ENCODE results near the gene ZFAND6.
"Not testable (repeated sequence)": the region's sequence is repeated elsewhere in the genome, so short reads cannot be mapped to it uniquely, and the experiment has no call there.

ZFAND6 gene

GRCh38 chr15:80058851-80059785 lies at the start of gene ZFAND6:
TSS of gene ZFAND6 (plus strand) at chr15:80059676. CDS start at chr15:80120345, 60,669 bp downstream.
- peak; percentile 97 for DNase-seq (ENCODE audit: low spot score)
- FAIRE-seq: peak; percentile 17

- DNase-seq (ENCODE audit: low spot score) (no peak), FAIRE-seq (no peak)
Measured at GRCh38 chr15:80010131-80010673, 49.3 kb upstream of the ZFAND6 start.

- FAIRE-seq; DNase-seq (ENCODE audit: low spot score): not testable (repeated sequence)
Measured at GRCh38 chr15:80011041-80011523, 48.4 kb upstream of the ZFAND6 start.

DNA sequence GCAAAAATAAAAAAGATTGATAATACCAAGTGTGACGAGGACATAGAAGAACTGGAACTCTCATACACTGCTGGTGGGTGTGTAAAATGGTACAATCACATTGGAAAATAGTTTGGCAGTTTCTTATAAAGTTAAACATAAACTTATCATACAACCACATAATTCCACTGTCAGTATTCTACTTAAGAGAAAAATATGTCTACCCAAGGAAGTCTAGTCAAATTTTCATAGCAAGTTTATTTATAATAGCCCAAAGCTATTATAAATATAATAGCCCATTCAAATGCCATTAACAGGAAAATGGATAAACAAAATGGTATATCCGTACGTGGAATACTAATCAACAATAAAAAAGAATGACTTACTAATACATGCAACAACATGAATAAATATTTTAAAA lies 47.9 kb upstream of the ZFAND6 start:
- FAIRE-seq (no peak), DNase-seq (ENCODE audit: low spot score) (no peak)

DNA sequence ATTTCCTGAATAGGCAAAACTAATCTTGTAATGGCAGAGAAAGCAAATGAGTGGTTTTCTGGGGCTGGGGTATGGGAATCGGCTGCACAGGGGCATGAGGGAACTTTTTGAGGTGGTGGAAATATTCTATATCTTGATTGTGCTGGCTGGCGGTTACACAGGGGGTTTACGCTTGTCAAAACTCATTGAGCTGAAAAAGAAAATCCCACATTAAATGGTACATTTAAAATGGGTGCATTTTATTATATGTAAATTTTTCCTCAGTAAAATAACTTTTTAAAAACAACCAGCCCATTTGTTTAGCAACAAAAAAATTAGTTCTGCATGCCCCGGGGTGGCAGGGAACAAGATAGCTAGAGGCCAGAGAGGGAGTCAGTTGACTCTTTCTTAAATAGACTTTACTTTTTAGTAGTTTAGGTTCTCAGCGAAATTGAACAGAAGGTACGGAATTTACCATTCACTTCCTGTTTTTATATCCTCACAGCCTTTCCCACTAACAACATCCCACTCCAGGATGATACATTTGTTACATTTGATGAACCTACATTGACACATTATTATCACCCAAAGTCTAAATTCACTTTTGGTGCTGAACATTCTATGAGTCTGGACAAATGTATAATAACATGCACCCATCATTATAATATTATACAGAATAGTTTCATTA lies 47.3 kb upstream of the ZFAND6 start:
- FAIRE-seq (no peak), DNase-seq (ENCODE audit: low spot score) (no peak)

GRCh38 chr15:80014186-80014585 lies 45.3 kb upstream of the ZFAND6 start:
- not testable (repeated sequence) for FAIRE-seq; DNase-seq (ENCODE audit: low spot score)

- FAIRE-seq: no peak
Measured at GRCh38 chr15:80015156-80015555, 44.3 kb upstream of the ZFAND6 start.

GRCh38 chr15:80016506-80016905 lies 43.0 kb upstream of the ZFAND6 start:
- not testable (repeated sequence) for FAIRE-seq; DNase-seq (ENCODE audit: low spot score)

More at GRCh38 chr15:80015156-80015555, 44.3 kb upstream of the ZFAND6 start:
- DNase-seq (ENCODE audit: low spot score): no peak

GRCh38 chr15:80017139-80017538 lies 42.3 kb upstream of the ZFAND6 start:
- not testable (repeated sequence) for DNase-seq (ENCODE audit: low spot score); FAIRE-seq

DNA sequence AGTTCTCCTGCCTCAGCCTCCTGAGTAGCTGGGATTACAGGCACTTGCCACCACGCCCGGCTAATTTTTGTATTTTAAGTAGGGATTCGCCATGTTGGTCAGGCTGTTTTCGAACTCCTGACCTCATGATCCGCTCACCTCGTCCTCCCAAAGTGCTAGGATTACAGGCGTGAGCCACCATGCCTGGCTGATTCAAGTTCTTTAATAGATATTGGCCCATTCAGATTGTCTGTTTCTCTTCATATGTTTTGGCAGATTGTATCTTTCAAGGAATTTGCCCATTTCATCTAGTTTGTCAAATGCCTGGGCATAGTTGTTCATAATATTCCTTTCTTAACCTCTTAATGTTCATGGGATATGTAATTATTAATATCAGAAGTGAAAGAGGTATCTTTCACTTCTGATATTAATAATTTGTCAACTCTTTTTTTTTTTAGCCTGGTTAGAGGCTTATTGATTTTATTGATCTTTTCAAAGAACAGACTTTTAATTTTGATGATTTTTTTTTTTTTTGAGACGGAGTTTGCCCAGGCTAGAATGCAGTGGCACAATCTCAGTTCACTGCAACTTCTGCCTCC lies 40.2 kb upstream of the ZFAND6 start:
- FAIRE-seq (no peak), DNase-seq (ENCODE audit: low spot score) (no peak)

- DNase-seq (ENCODE audit: low spot score); FAIRE-seq: not testable (repeated sequence)
Measured at GRCh38 chr15:80020149-80020548, 39.3 kb upstream of the ZFAND6 start.

DNA sequence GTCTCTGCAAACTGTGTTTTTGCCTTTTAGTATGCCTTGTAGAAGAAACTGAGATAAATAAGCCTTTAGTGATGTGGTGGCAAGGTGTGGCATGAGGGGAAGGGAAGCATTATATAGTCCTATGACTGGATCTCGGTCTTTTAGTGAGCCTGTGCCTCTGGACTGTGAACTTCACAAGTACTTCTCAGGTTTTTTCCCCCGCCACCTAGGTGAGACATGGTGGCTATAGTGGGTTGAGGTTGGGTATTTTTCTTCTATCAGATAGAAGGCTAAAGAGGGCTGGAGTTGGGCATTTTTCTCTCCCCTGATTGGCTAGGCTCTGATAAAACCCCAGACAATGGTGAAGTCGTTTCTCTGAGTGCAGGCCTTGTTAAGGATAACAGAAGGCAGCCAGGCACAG lies 38.7 kb upstream of the ZFAND6 start:
- no peak for DNase-seq (ENCODE audit: low spot score)
- FAIRE-seq: no peak

DNA sequence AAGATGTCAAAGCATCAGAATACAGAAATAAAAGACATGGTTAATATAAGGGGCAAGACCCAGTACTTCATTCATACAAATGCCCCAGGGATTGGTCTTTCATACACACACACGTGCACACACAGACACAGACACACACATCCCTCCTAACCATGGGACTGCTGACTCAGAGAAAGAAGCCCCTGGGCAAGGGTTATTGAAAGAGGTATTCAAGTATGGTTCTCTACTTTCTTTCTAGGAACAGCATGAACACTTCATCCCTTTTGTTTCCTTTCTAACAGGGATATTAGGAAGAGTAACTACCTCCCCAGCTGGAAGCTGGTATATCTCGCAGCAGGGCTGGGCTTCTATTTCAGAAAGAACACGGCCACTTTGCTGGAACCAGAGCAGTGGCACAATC lies 33.2 kb upstream of the ZFAND6 start:
- no peak for DNase-seq (ENCODE audit: low spot score)
- no peak for FAIRE-seq

GRCh38 chr15:80026754-80027153 lies 32.7 kb upstream of the ZFAND6 start:
- FAIRE-seq (no peak), DNase-seq (ENCODE audit: low spot score) (no peak)

GRCh38 chr15:80028937-80029336 lies 30.5 kb upstream of the ZFAND6 start:
- DNase-seq (ENCODE audit: low spot score): no peak
- FAIRE-seq: no peak

DNA sequence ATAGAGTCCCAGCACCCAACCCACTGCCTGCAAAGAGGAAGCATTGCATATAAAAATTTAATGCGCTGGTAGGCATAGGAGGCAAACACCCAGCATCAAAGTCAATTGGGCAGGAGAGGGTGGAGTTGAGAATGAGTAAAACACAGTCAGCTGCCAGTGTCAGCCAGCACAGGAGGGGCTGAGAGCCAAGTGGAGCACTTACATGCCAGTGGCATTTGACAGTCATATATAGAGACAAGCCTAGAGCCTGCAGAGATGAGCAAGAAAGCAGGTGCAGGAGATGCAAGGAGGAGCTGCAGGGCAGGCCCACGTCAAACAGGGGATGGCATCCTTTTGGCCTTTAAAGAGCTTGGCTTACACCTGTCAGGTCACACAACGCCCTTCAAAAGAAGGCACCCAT lies 27.6 kb upstream of the ZFAND6 start:
- DNase-seq (ENCODE audit: low spot score) (no peak), FAIRE-seq (no peak)

GRCh38 chr15:80034629-80035028 lies 24.8 kb upstream of the ZFAND6 start:
- DNase-seq (ENCODE audit: low spot score) (no peak), FAIRE-seq (no peak)

DNA sequence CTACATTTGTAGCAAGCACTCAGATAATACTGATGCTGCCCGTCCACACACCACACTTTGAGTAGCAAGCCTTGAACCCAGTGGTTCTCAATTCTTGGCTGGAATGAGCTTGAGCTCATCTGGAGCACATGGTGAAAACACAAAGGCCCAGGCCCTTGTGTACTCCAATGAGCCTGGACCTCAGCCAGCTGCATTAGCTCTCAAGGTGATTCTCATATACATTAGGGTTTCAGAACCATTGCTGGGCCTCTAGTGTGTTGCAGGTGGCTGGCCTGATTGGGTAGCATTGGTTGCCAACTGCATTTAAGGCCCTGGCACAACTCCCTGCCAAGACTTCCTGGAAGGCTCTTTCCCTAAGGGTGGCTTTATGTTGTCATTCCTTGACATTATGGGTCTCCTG lies 23.4 kb upstream of the ZFAND6 start:
- no peak for FAIRE-seq
- DNase-seq (ENCODE audit: low spot score): no peak

DNA sequence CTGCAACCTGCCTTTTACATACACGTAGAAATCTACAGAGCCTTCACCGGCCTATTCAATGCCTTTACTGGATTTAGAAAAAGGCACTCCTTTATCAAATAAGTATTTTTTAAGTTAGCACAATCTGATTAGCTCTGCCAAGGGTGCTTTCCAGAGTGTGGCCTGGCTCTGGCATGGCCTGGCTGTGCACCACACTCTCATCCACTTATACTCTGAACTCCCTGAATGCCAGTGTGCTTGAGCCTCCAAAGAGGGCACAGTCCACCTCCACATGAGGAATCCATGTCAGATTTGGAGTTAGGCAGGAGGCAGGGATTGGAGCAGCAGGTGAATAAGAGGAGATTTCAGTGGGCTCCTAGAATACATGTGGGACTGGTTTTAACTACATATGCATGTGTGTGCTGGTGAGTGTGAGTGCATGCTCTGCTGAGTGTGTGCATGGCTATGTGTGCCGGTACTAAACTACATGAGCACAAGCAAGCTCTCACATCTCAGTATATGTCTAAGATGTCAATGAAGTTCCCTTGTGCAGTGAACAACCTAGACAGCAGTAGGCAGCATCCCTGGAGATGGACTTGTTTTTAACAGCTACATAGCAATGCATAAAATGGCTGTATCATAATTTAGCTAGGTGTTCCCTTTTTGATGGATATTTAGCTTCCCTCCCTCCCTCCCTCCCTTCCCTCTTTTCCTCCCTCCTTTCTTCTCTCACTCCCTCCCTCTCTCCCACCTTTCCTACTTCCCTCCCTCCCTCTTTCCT lies 17.8 kb upstream of the ZFAND6 start:
- no peak for DNase-seq (ENCODE audit: low spot score)
- FAIRE-seq: no peak

DNA sequence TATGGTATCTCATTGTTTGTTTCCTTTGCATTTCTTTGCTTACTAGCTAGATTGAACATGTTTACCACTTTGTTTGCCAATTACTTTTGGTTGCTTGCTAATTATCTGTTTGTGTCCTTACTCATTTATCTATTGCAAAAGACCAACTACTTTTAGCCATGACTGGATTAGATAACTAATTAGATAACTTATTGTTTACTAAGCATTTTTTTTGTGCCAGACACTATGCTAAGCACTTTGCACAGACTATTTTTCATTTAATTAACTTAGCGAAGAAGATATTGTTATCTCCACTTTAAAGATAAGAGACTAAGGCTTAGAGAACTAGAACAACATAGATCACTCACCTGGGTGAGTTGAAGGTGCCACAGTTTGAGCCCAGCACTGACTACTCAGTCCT lies 16.9 kb upstream of the ZFAND6 start:
- FAIRE-seq: no peak
- DNase-seq (ENCODE audit: low spot score): no peak

- not testable (repeated sequence) for FAIRE-seq; DNase-seq (ENCODE audit: low spot score)
Measured at GRCh38 chr15:80045219-80045618, 14.3 kb upstream of the ZFAND6 start.

Measured in urothelium cell line (cell line).